Activated naive CD4-positive, alpha-beta T cell treated with anti-CD3 and anti-CD28 coated beads, Interleukin-2, amount 50 U/mL, for 16 hours (primary cell): ENCODE measurements around the gene MAP6D1.

ENCODE experiments used
- DNase-seq: peaks from one replicate; pipeline ENCODE4 v3.0.0-alpha.2; 2020

The MAP6D1 gene

DNA sequence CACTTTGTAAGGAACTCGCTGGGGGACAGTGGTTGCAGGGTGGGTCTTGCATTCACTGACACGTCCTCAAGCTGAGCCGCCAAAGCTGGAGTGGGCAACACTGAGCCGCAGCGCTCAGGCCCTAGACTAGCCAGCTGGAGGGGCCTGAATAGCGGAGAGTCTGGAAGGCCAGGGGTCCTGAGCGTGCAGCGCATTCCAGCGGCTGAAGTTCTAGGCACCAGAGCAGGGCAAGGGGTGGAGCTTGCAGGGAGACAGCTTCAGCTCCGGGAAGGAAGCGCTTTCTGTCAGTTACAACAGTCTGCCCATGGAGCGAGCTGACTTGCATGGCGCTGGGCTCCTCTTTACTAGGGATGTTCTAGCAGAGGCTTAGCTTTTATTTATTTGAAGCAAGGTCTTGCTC is 2.7 kb downstream of the MAP6D1 start:
- no peak for DNase-seq

DNA sequence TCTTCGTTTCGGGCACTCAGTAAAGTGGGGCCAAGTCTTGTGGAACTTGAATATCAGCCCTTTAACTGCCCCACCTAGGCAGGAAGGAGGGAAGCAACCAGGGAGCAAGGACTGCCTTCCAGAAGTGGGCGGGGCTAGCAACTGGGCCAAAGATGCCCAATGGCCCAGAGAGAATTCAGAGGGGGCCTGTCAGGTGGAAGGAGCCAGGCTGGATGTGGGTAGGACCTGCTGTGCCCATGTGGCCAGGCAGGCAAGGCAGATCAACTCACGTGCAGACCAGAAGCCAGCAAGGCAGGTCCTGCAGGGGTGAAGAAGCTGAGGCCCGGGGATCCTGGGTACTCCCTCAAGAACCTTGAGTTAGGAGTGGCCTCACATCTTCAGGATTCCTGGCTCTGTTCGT is 5.5 kb downstream of the MAP6D1 start:
- DNase-seq = no peak

DNA sequence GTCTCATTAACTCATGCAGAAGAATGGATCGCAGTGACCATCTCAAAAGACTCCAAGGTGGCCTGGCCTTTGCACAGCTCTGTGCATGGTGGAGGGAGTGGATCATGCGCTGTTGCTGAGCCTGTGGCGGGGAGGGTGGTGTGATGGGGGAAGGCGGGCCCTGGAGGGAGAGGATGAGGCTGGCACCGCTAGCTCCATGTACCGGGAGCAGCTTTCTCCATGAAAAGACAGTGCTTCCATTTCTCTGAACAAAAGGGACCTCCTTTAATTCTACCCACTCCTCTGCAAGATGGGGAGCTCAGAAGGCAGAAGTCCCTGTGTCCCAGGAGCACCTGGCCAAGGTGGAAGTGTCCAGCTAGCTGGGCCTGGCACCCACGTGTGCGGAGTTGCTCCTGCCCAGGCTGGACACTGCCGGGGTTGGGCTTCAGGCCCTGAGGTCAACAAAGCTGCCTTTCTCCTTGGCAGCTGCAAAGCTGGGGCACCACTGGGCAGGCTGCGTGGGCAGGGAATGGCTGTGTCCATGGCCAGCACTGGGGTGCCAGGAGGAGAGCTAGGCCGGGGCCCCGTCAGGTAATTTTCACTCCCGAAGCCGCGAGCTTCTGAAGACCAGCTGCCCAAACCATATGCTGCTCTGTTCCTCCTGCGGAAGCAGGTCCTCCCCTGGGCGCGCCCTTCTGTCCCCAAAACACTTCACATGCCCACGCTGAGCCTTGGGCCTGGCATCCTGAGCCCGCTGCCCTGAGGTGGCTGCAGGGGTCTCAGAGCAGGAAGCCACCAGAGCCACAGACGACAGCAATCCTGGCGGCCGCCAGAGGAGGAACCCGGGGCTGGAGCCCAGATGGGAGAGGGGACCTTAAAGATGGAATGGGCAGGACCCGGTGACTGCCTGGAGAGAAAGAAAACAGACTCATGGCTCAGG is 6.4 kb downstream of the MAP6D1 start:
- no peak for DNase-seq

DNA sequence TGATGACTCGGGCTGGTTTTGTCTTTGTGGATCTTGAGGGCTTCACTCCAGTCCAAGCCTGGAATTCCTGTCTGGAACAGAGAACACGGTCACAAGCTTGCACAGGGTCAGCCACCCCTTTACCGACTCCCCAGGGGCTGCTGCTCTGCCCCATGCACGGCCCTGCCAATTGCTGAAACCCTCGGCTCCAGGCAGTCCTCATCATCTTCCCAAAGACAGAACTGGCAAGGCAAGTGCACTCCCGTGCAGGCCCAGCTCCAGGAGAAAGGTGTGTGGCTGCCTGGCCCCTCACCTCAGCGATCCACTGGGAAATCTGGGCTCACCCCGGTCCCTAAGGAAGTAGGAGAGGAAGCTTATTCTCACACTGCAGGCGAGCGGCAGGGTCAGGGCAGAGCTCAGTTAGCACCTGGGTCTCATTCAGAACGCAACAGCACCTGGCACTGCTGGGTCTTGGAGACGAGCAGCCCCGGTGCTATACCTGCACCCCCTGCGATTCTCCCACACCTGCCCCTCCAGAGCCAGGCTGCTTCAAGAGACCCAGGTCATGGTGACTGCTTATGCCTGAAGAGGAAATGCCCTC is 7.2 kb downstream of the MAP6D1 start:
- DNase-seq = no peak

DNA sequence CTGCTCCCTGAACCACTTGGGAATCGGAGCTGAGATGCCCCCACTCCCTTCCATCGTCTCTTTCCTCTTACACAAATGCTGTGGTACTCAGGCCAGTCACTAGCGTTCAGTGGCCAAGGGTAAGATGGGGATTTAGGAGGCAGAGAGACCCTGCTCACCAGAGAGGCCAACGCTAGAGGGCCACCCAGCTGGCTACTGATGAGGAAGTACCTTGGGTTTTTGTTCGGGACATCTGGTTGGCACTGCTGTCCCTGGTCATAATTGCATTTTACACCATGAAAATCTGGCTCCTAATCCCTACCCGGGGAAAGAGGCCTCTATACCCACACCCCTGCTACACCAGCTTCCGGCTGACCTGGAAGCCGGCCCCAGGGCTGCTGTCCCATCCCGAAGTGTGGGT is 7.7 kb downstream of the MAP6D1 start:
- DNase-seq = no peak

DNA sequence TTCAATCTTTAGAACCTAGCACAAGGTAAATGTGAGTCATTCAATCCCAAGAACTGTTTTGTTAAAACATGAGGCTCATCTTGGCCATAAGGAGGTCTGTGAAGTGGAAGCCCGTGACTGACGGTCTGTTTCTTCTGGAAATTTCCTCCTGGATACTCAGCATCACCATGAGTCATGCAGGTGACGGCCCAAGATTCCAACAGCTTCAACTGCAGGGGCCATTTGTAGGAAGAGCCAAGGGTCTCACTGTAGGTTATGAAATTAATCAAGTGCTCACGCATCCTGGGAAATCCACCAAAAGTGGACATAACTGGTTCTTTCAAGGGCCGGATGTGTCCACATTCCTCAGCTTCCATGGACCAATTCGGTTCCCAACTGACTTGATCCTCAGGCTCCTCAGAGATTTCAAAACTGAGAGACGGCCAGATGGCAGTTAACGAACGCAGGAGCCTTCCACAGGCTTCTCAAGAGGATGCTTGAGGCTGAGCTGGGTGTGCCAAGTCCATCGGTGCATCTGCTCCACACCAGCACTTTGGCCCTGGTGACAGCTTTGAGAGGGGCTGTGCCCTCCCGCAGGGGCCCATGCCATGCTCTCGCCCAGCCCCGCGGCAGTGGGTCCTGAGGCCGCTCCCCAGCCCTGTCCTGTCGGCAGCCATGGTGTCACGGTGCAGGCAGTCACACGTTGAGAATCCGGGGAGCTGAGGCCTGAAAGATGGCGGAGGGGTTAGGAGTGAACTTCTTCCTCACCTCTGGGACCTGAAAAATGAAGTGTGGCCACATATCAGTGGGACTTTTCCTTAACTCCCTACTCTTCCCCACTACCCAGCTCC is 8.5 kb downstream of the MAP6D1 start:
- DNase-seq = no peak

DNA sequence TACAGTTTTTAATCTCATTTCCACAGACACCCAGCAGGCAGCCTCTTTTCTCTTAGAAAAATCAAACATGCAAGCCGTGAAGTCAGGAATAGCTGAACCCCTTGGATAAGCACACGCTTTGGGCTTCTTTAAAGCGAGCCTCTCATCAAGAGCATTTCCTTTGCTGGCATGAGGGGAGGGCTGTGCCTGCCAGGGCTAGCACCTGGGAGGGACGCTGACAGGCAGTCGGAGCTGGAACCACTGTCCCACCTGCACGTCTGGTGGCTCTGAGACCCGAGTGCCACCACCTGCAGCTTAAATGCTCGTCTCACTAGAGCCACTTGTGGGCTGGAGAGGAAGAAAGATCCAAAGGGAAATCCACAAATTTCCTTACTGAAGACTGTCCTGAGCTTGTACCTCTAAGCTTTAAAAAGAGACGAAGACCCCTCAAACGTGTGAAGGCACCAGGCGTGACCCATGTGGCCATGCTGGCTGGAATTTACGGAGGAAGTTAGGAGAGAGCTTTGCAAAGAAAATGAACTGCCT is 9.4 kb downstream of the MAP6D1 start:
- no peak for DNase-seq

DNA sequence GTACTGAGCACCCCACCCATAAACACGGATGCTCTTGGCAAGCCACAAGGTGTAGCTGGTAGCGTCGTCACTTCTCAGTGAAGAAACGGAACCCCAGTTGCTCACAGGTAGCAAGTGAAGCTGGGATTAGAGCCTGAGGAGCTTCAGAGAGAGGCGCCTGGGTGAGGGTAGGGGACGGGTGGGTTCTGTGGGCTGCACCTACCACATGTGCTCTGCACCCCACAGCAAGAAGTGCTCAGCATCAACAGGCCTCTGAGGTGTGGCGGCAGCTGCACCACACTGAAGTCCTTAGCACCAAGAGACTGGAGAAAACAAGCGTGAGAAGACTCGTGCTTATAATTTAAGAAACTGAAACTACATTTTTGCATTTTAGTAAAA is 9.8 kb downstream of the MAP6D1 start:
- no peak for DNase-seq

DNA sequence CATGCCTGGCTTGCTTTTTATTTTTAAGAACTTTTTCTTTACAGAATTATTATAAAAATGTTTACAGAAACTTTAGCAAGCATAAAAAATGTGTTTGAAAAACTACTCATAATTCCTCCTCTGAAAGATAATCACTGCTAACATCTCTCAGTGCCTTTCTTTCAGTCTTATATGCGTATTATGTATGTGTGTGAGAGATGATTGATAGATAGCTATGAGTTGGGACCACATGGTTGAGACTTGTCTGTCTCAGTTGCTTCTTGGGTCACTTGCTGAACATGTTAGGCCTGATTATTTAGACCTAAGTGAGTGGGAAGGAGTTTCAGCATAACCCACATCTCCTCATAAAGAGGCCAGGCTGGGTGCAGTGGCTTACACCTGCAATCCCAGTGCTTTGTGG is 11.1 kb downstream of the MAP6D1 start:
- no peak for DNase-seq

DNA sequence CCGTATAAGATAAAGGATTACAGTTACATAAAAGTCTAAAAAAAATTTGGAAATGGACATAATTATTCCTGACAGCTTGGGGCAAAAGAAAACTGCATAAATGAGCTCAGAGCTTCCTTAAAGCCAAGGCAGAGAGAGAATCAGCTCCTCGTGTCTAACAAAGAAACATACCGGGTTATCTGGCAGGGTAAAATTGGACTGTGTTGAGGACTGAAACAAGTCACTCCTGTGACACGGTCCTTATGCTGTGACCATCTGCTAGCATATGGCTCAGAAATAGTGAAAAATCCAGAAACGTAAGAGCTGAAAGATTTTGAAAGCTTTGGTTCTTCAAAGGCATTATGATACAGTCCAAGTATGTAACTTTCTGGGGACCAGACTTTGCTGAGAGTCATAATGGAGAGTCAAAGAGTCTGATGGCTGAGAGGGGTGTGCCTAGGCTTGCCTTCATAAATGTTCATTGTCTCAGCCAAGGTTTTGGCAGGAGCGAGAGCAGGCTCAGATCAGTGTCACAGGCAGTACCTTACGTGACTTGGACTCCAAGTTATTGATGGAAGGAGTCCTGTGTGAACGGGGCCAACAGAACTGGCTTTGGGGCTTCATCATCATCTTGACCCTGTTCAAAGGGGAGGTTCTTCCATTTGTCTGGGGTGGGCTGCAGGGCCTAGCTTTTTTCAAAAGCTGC is 12.5 kb downstream of the MAP6D1 start:
- DNase-seq = no peak

DNA sequence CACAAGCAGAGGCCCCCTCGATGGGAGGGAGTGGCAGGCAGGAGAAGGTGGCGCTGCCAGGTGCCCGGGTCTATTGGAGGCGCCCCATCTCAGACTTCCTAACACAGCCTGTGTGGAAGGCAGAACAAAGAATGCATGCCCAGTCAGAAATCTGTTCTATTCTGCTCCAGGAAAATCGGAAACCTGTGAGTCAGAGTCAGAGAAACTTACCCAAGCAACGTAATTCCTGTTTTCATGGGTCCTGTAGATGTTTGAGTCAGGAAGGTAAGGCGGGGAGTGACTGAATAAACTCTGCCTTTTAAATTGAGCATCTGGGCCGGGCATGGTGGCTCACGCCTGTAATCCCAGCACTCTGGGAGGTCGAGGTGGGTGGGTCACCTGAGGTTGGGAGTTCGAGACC is 13.7 kb downstream of the MAP6D1 start:
- DNase-seq = no peak

DNA sequence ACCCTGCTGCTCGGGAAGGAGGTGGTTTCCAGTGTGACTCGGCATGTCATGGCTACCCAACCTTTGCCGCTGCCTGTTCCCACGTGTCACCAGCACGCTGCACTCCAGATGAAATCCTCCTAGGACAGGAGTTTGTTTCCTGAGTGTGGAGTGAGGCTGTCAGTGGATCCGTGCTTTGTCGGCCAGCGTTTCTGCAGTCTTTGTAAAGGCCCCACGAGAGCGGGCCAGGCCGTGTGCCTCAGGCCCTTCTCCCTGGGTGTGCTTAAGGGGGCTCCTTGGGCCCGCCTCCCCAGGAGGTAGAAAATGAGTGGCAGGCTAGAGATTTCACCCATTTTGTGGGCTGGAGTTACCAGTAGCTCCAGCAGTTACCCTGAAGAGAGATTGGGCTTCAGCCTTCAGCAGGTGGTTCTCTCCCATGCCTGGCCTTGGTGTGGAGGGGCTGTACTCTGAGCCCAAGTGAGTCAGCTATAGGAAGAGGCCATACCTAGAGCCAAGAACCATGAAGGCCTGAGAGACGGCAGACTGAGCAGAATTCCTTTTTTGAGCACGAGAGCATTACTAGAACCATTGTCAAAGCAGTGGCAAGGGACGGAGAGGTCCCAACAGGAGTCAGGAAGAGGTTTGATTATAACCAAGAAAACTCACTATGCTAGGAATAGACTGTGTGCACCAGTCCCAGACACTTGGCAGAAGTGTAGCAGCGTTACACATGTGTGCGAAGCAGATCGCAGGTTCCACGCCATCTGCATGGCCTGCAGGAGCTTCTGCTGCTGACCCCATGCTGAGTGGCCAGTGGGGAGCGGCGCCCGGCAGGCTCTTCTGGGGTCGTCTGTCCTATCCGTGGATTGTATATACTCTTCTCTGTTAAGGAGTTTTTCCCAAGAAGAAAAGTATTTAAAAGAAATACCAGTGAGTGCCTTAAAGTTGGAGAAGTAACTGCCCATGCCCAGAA is 14.5 kb downstream of the MAP6D1 start:
- DNase-seq = no peak

DNA sequence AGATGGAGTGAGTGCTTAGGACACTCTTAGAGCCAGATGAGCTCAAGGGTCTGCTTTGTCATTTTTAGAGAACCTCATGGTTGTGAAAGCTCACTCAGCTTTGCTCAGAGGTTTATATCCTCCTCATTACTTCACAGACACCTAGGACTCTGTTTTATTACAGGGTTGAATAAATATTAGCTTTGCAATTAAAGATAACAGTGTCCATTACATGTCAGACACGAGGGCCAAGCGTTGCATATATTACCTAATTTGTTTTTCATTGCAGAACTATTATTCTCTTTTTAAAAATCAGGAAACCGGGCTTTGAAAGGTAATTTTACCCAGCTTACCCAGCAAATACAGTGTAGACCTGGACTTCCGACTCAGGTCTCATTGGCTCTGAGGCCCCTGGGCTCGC is 16.1 kb downstream of the MAP6D1 start:
- DNase-seq = no peak

DNA sequence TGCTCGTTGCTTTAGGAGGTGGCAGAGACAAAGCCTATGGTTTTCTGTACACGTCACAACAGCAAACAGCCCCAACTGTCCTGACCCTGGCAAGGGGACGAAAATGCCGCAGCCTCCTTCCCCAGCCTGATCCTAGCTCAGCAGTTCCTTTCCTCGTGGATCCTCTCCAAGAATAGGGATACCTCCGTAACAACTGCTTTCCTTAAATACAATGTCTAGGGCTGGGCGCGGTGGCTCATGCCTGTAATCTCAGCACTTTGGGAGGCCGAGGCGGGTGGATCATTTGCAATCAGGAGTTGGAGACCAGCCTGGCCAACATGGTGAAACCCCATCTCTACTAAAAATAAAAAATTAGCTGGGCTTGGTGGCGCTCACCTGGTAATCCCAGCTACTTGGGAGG is 17.0 kb downstream of the MAP6D1 start:
- no peak for DNase-seq

DNA sequence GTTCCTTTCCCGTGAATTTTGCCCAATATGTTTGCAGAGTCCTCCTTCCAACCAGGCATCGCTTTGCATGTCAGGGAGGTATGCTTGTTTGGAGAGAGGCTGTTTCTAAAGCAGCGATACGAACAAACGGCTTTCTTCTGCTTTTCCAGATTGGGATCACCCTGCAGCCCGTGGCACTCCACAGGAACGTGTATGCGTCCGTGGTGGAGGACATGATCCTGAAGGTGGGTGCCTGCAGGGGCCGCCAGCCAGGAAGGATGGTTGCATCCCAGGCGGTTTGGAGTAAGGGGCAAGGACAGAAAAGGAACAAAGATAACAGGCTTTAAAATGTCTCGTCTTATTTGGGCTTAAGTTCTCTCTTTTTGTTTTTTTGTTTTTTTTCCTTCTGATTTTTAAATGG is 17.5 kb downstream of the MAP6D1 start:
- DNase-seq = no peak

DNA sequence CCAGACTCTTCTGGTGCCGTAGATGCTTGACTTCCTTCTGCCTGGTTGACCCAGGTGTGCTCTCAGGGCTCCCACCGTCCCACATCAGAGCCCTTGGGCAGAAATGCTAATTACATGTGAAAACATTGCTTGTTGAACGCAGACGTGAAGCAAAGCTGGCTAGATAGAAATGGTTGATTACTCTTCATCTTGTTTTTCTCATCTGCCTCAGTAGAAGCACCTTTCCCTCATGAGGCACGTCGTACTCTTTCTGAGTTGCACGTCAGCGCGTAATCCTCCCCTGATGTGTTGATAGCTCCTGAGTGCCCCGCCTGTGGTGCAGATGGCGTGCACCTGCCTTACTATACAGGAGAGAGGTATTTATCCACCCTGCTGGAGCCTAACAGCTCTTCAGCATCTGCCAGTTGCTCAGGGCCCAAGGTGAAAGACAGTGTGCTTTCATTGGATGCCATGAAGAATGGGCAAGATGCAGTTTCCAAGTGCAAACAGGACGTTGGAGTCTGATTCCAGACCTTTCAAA is 18.1 kb downstream of the MAP6D1 start:
- DNase-seq = no peak

DNA sequence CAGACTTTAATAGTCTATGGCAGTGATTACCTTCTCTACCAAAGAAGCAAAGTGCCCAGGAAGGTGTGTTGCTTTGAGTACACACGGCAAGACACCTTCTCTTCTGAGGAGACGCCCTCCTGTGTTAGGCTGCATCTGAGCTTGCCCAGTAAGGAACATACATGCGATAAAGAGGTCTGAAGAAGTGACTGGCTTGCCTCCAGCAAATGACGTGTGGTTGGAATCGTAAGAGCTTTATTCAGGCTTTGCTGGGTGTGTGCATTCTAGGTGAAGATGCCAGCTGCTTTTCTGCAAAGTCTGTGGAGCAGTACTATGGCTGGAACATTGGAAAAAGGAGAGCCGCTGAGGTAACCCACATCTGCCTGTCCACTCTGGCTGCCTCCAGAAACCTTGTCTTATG is 22.4 kb downstream of the MAP6D1 start:
- no peak for DNase-seq

DNA sequence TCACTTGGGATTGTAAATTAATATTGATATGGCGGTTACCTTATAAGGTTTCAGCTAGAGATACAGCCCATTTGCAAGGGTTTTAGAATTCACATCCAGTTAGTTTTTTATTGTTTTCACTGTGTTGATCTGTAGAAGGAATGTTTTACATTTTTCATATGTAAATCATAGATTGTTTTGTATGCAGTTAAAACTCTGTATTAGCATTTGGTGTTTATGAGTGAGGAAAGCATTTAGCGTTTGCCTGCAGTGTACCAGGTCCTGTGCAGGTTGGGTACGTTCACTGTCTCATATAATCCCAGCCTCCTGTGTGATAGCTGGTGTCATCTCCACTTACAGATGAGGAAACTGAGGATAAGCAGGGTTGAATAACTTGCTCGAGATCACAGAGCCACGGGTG is 23.8 kb downstream of the MAP6D1 start:
- DNase-seq = no peak

DNA sequence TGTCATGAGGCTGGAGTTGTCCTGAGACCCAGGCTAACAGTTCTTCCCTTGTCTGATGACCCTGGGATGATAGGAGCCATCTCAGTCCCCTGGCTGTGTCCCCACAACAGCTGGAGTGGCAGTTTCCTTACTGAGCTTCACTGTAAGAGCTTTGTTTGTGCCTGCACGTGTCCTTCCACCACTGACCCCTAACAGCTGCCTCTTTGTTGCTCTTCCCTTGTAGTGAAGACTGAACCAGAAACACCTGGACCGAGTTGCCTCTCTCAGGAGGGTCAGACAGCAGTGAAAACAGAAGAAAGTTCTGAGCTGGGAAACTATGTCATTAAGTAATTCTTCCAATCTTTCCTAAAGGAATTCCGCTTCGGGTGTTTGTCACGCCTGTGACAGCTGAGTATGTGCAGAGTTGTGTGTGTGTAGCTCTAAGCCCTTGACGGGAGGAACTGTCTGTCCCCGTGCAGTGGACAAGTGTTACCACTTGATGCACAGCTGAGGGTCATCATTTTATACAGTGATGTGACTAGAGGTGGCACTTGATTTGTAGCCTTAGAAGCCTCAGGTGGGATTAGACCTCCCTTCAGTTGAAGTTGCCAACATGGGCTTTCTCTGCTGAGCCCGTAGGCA is 25.0 kb downstream of the MAP6D1 start:
- DNase-seq = no peak

DNA sequence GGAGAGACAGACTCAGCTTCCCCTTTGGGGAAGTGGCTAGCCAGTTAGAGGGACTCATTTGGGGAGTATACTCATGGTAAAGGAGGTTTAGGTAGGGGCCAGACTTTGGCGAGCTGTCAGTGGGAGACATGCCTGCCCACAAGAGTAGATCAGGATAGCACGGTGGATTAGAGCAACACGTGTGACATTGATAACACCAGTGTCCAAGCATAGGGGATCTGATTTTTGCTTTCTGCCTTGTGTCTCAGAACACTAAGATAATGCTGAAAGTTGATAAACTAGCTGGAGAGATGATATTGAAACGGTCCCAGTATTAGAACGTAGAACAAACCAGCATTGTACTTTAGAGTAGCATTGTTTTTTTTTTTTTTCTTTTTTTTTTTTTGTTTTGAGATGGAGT is 25.9 kb downstream of the MAP6D1 start:
- DNase-seq = no peak

DNA sequence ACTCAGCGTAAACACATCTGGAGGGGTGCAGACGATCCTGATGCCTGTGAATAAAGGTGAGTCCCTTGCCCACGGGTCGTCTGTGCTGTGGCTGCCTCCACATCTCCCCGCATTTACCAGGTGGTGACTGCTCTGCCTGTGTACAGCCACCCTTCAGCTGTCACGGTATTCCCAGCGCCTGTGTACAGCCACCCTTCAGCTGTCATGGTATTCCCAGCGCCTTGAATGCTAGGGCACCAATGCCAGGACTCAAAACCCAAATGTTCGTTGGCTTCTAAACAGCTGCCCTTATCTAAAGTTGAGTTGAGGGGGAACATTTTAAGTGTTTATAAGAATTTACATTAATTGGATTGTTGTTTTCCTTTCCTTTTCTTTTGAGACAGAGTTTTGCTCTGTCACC is 27.4 kb downstream of the MAP6D1 start:
- DNase-seq = no peak
